Measurements from ENCODE around the gene KCTD3. TPM values are rescaled to one million over a fixed set of nuclear protein-coding genes. Genes with fewer than 3 reads are reported as not detected.

The KCTD3 gene
- total and polyA plus RNA-seq, 2 donors (not counting 3 experiments of a cell fraction or from before 2014, with no cell fraction given), result 19.1 to 28.3 TPM

DNA sequence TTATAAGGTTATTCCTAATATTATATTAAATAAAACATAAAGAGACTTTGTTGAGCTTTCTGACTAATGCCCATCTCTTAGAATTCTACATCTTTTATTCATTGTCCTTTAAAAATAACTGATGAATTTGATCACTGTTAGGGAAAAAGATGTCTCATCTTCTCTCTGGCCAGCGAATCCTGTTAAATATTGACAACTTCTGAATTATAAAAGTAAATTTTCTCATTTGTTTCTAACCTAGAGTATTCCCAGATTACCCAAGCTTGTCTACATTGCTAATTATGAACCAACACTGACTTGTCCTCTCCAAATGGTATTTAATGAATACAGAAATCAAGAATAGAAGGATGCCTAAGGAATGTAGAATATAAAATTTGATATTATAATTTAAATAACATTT, 24.8 kb upstream of the KCTD3 start:
- no peak overlapping the region for H3K4me3 ChIP-seq (replicated peaks in 1 of 3; ENCODE audit: insufficient read depth in 1 of 3, low read depth in 1 of 3, low read length in 3 of 3)
- no peaks in the 10 kb centered on the region for H4K20me1 ChIP-seq (replicated peaks; ENCODE audit: control insufficient read depth, extremely low read depth, insufficient read depth, low read length)
- no peaks in the 10 kb centered on the region for H3K36me3 ChIP-seq (ENCODE audit: control insufficient read depth in 2 of 2, extremely low read depth in 1 of 2, insufficient read depth in 2 of 2, low read length in 2 of 2)
- H3K79me2 ChIP-seq (ENCODE audit: control insufficient read depth, insufficient read depth, low read length), result no peaks in the 10 kb centered on the region
- POLR2A ChIA-PET, result no interaction called here
- TF ChIP-seq, protein P1, sequence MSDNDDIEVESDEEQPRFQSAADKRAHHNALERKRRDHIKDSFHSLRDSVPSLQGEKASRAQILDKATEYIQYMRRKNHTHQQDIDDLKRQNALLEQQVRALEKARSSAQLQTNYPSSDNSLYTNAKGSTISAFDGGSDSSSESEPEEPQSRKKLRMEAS (IDR thresholded peaks at IDR 0.05; ENCODE audit: insufficient read depth, insufficient read length), result no peak
- TF ChIP-seq MYC (IDR thresholded peaks at IDR 0.05; ENCODE audit: low read depth, low read length) (no peak), POLR2AphosphoS5 (IDR thresholded peaks at IDR 0.05; ENCODE audit: insufficient read depth, low read depth, low read length) (no peak), JUN (IDR thresholded peaks at IDR 0.05; ENCODE audit: borderline replicate concordance, insufficient read depth, insufficient read length, low read depth) (no peak), EZH2 (IDR thresholded peaks at IDR 0.05; ENCODE audit: borderline replicate concordance, low read depth, low read length, severe bottlenecking) (no peak), GATA2 (IDR thresholded peaks at IDR 0.05; ENCODE audit: insufficient read depth, insufficient read length, low read depth, low read length) (no peak), POLR2A (IDR thresholded peaks at IDR 0.05; ENCODE audit: low read depth, low read length) (no peak), FOS (IDR thresholded peaks at IDR 0.05; ENCODE audit: borderline replicate concordance, insufficient read depth, low read length) (no peak)
- TF ChIP-seq, protein P2, sequence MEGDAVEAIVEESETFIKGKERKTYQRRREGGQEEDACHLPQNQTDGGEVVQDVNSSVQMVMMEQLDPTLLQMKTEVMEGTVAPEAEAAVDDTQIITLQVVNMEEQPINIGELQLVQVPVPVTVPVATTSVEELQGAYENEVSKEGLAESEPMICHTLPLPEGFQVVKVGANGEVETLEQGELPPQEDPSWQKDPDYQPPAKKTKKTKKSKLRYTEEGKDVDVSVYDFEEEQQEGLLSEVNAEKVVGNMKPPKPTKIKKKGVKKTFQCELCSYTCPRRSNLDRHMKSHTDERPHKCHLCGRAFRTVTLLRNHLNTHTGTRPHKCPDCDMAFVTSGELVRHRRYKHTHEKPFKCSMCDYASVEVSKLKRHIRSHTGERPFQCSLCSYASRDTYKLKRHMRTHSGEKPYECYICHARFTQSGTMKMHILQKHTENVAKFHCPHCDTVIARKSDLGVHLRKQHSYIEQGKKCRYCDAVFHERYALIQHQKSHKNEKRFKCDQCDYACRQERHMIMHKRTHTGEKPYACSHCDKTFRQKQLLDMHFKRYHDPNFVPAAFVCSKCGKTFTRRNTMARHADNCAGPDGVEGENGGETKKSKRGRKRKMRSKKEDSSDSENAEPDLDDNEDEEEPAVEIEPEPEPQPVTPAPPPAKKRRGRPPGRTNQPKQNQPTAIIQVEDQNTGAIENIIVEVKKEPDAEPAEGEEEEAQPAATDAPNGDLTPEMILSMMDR (IDR thresholded peaks at IDR 0.05; ENCODE audit: extremely low read depth in 1 of 2, insufficient read depth in 1 of 2, low read depth in 1 of 2, low read length in 2 of 2), result no peak
- H3K4me2 ChIP-seq (ENCODE audit: insufficient read depth, low read length), result no peak overlapping the region
- H3K27me3 ChIP-seq (ENCODE audit: control insufficient read depth in 2 of 2, insufficient read depth in 2 of 2, low read length in 2 of 2), result peaks cover 0 to 7% of the 10 kb centered on the region in 2 experiments
- BruUV-seq (replicated peaks), result no TSS peak
- dilution Hi-C loops (cut with MboI; ENCODE audit: extremely low pct_ligation_motif_present, low sequenced_read_pairs) (no loop called here), intact Hi-C loops (cut with micrococcal nuclease) (no loop called here)
- no peak overlapping the region for H3K9ac ChIP-seq (replicated peaks; ENCODE audit: extremely low read depth, insufficient read depth, low read length)
- no peaks in the 10 kb centered on the region for H3K9me1 ChIP-seq (replicated peaks; ENCODE audit: control insufficient read depth, extremely low read depth, insufficient read depth, low read length)
- no peak overlapping the region for H3K27ac ChIP-seq (ENCODE audit: insufficient read depth, low read depth, low read length)
- H2AFZ ChIP-seq (ENCODE audit: low read depth, low read length), result no peak overlapping the region
- no peak for FAIRE-seq
- no peaks in the 10 kb centered on the region for H3K4me1 ChIP-seq (ENCODE audit: control insufficient read depth, extremely low read depth, insufficient read depth, low read length)
- DNase-seq (ENCODE audit: low read depth, low spot score), result no peak
- no peaks in the 10 kb centered on the region for H3K9me3 ChIP-seq (replicated peaks; ENCODE audit: control insufficient read depth, insufficient read depth, low read length)
- CTCF ChIA-PET, result interaction anchor here (1.2 kb wide), 1 partner anchor 18 kb away, joined by 5 read pairs; no protein-coding TSS in a partner anchor
